ENCODE measurements around the gene CNTNAP5.

CNTNAP5 gene

GRCh38 chr2:124482044-124482443 lies 457.0 kb downstream of the CNTNAP5 start:
- DNase-seq = no peak

GRCh38 chr2:124482551-124482950 lies 457.5 kb downstream of the CNTNAP5 start:
- DNase-seq = no peak

- no peak for DNase-seq
Measured at GRCh38 chr2:124485659-124486058, 460.6 kb downstream of the CNTNAP5 start.

GRCh38 chr2:124489686-124490085 lies 464.6 kb downstream of the CNTNAP5 start:
- no peak for DNase-seq

GRCh38 chr2:124501575-124502152 lies 476.6 kb downstream of the CNTNAP5 start:
- DNase-seq = no peak

GRCh38 chr2:124514236-124514635 lies 489.1 kb downstream of the CNTNAP5 start:
- no peak for DNase-seq

- DNase-seq = no peak
Measured at GRCh38 chr2:124520953-124521352, 495.9 kb downstream of the CNTNAP5 start.

GRCh38 chr2:124523096-124523495 lies 498.0 kb downstream of the CNTNAP5 start:
- no peak for DNase-seq

- DNase-seq = no peak
Measured at GRCh38 chr2:124524155-124524915, 499.2 kb downstream of the CNTNAP5 start.

- no peak for DNase-seq
Measured at GRCh38 chr2:124526221-124526620, 501.1 kb downstream of the CNTNAP5 start.

GRCh38 chr2:124530203-124530602 lies 505.1 kb downstream of the CNTNAP5 start:
- DNase-seq = no peak

- DNase-seq = no peak
Measured at GRCh38 chr2:124533226-124533954, 508.3 kb downstream of the CNTNAP5 start.

- DNase-seq = no peak
Measured at GRCh38 chr2:124534028-124534427, 508.9 kb downstream of the CNTNAP5 start.

GRCh38 chr2:124535816-124536215 lies 510.7 kb downstream of the CNTNAP5 start:
- no peak for DNase-seq

GRCh38 chr2:124536591-124536990 lies 511.5 kb downstream of the CNTNAP5 start:
- no peak for DNase-seq

GRCh38 chr2:124538549-124538948 lies 513.5 kb downstream of the CNTNAP5 start:
- DNase-seq = no peak

- DNase-seq = no peak
Measured at GRCh38 chr2:124540805-124541204, 515.7 kb downstream of the CNTNAP5 start.

GRCh38 chr2:124542932-124543640 lies 518.0 kb downstream of the CNTNAP5 start:
- no peak for DNase-seq

- no peak for DNase-seq
Measured at GRCh38 chr2:124547700-124548099, 522.6 kb downstream of the CNTNAP5 start.

- DNase-seq = no peak
Measured at GRCh38 chr2:124558277-124558905, 533.3 kb downstream of the CNTNAP5 start.

GRCh38 chr2:124559236-124559635 lies 534.1 kb downstream of the CNTNAP5 start:
- DNase-seq = no peak

GRCh38 chr2:124560592-124561112 lies 535.6 kb downstream of the CNTNAP5 start:
- no peak for DNase-seq

- no peak for DNase-seq
Measured at GRCh38 chr2:124561486-124561885, 536.4 kb downstream of the CNTNAP5 start.

Data from fibroblast of upper back skin (primary cell).